DOHH2 (cell line): ENCODE measurements around the gene TP53AIP1.

Experiments
- H3F3A ChIP-seq: fragments of 200-600 bp; sonication (generic), shearing (Covaris generic); 2 replicates; pipeline ENCODE4 v1.6.0; 2016; ENCODE audit warnings: antibody characterized with exemption, mild to moderate bottlenecking; ENCODE audit not compliant: control insufficient read depth, insufficient read depth
- H3K27ac ChIP-seq: fragments of 200-600 bp; sonication (generic); 2 replicates; pipeline ENCODE4 v1.5.1; 2014; ENCODE audit warnings: low read depth, mild to moderate bottlenecking, low read length, moderate library complexity
- H3K27me3 ChIP-seq: fragments of 200-600 bp; sonication (generic); 2 replicates; pipeline ENCODE4 v1.6.1; 2014; ENCODE audit warnings: mild to moderate bottlenecking, low read length, mixed read lengths; ENCODE audit not compliant: control insufficient read depth
- H3K36me3 ChIP-seq: fragments of 200-600 bp; sonication (generic); 2 replicates; pipeline ENCODE4 v1.6.1; 2014; ENCODE audit warnings: mild to moderate bottlenecking, low read length, moderate library complexity, mixed read lengths; ENCODE audit not compliant: control insufficient read depth
- H3K4me1 ChIP-seq: fragments of 200-600 bp; sonication (generic); 2 replicates; pipeline ENCODE4 v1.6.1; 2014; ENCODE audit warnings: mild to moderate bottlenecking, low read length, mixed read lengths; ENCODE audit not compliant: control insufficient read depth
- H3K4me2 ChIP-seq: fragments of 200-600 bp; sonication (generic); 2 replicates; pipeline ENCODE4 v1.6.0; 2014; ENCODE audit warnings: mild to moderate bottlenecking, low read length, moderate library complexity
- H3K4me3 ChIP-seq: fragments of 200-600 bp; sonication (generic); 2 replicates; pipeline ENCODE4 v1.5.1; 2014; ENCODE audit warnings: mild to moderate bottlenecking, low read length, mixed read lengths
- H3K79me2 ChIP-seq: fragments of 200-600 bp; sonication (generic); 2 replicates; pipeline ENCODE4 v1.6.1; 2014; ENCODE audit warnings: mild to moderate bottlenecking, low read length, mixed read lengths; ENCODE audit not compliant: control insufficient read depth
- H3K9me2 ChIP-seq: fragments of 200-600 bp; sonication (generic); replicated peaks from 2 replicates; pipeline ENCODE4 v1.6.1; 2014; ENCODE audit warnings: mild to moderate bottlenecking, low read length, mixed read lengths; ENCODE audit not compliant: control insufficient read depth
- H3K9me3 ChIP-seq: fragments of 200-600 bp; sonication (generic); 2 replicates; pipeline ENCODE4 v1.6.1; 2014; ENCODE audit warnings: antibody characterized with exemption, low read length, mixed read lengths; ENCODE audit not compliant: control insufficient read depth, insufficient read depth
- H4K20me1 ChIP-seq: fragments of 200-600 bp; sonication (generic); 2 replicates; pipeline ENCODE4 v1.6.0; 2014; ENCODE audit warnings: low read depth, mild to moderate bottlenecking, antibody characterized with exemption, low read length, moderate library complexity; ENCODE audit not compliant: control insufficient read depth, insufficient read depth
- EZH2phosphoT487 ChIP-seq: fragments of 200-600 bp; sonication (generic); IDR thresholded peaks from 2 replicates; pipeline ENCODE4 v1.6.1; 2017; ENCODE audit warnings: borderline replicate concordance, mild to moderate bottlenecking, antibody characterized with exemption, low read length, moderate library complexity, mixed read lengths
- TF ChIP-seq, protein P1 (sequence below): fragments of 200-600 bp; sonication (generic); IDR thresholded peaks from one replicate; pipeline ENCODE4 v1.5.1; 2014; ENCODE audit warnings: antibody characterized with exemption, mild to moderate bottlenecking, low read depth, low read length; ENCODE audit not compliant: poor library complexity, severe bottlenecking

Gene TP53AIP1

DNA sequence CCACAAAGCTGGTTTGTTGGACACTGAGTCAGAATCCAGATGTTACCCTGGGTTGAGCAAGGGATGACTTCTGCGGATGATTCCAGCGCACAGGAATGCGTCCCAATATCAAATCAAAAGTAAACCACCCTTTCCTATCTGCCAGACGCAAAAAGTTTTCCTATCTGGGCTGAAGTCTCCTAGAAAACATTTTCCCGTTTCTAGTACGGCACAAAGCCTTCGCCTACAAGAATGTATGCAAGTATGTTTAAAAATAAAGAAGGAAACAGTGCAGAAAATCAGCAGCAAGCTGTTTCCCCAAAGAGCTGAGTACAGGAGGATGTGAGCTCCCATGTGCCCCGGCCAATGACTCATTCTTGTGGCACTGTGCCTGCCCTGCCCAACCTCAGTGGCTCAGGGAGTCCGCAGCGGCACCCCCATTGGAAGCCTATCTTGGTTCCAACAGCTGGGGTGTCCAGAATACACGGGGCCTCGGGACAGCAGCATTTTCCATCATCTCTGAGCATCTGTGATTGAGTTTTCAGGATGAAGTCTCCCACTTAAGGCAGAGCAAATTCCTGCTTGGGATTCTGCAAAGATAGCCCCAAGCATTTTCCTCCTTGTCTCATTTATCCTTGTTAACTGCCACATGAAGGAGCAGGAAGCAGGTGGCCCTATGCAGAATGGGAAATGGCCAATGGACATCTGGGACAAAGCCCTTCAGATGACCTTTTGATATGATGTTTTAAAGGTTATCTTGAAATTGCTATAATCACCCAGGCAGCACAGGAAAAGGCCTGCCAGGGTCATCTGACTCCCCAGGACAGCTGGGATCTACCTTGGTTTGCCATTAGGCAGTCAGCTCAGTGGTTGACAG lies 34.1 kb downstream of the TP53AIP1 start:
- H4K20me1 ChIP-seq: no peaks in the 10 kb centered on the region
- H3K9me2 ChIP-seq: no peaks in the 10 kb centered on the region
- no peak for TF ChIP-seq EZH2phosphoT487
- TF ChIP-seq, protein P1, sequence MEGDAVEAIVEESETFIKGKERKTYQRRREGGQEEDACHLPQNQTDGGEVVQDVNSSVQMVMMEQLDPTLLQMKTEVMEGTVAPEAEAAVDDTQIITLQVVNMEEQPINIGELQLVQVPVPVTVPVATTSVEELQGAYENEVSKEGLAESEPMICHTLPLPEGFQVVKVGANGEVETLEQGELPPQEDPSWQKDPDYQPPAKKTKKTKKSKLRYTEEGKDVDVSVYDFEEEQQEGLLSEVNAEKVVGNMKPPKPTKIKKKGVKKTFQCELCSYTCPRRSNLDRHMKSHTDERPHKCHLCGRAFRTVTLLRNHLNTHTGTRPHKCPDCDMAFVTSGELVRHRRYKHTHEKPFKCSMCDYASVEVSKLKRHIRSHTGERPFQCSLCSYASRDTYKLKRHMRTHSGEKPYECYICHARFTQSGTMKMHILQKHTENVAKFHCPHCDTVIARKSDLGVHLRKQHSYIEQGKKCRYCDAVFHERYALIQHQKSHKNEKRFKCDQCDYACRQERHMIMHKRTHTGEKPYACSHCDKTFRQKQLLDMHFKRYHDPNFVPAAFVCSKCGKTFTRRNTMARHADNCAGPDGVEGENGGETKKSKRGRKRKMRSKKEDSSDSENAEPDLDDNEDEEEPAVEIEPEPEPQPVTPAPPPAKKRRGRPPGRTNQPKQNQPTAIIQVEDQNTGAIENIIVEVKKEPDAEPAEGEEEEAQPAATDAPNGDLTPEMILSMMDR: no peak
- no peak overlapping the region for H3K4me2 ChIP-seq
- H3K4me3 ChIP-seq: no peak overlapping the region
- peaks cover 11% of the 10 kb centered on the region for H3K4me1 ChIP-seq
- no peak overlapping the region for H3K27ac ChIP-seq
- no peaks in the 10 kb centered on the region for H3K79me2 ChIP-seq
- H3F3A ChIP-seq: no peaks in the 10 kb centered on the region
- H3K9me3 ChIP-seq: no peaks in the 10 kb centered on the region
- H3K27me3 ChIP-seq: peaks cover 62% of the 10 kb centered on the region
- no peaks in the 10 kb centered on the region for H3K36me3 ChIP-seq

DNA sequence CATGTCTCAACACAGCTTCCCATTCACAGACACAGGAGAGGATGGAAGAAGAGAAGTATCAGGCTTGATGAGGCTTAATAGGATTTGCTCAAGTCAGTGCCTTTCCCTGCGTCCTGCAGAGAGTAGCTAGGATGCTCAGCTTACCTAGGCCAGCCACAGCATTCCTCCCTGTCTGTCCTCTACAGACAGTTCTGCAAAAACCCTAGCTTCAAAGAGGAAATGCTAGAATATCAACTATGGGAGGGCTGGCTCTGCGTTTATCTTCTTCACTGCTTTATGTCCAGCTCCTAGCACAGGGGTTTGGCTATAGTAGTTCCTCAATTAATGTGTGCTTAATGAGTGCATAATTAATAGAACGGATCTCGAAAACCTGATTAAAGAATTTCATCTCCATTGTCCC lies 35.1 kb downstream of the TP53AIP1 start:
- Histone ChIP-seq H3K27me3 (peaks cover 70% of the 10 kb centered on the region), H3F3A (no peaks in the 10 kb centered on the region), H3K9me2 (no peaks in the 10 kb centered on the region), H3K4me2 (no peak overlapping the region), H3K79me2 (no peaks in the 10 kb centered on the region), H3K27ac (no peak overlapping the region), H3K4me1 (peaks cover 11% of the 10 kb centered on the region), H4K20me1 (no peaks in the 10 kb centered on the region), H3K36me3 (no peaks in the 10 kb centered on the region), H3K4me3 (no peak overlapping the region), H3K9me3 (no peaks in the 10 kb centered on the region)
- TF ChIP-seq, protein P1: no peak
- TF ChIP-seq EZH2phosphoT487: no peak

DNA sequence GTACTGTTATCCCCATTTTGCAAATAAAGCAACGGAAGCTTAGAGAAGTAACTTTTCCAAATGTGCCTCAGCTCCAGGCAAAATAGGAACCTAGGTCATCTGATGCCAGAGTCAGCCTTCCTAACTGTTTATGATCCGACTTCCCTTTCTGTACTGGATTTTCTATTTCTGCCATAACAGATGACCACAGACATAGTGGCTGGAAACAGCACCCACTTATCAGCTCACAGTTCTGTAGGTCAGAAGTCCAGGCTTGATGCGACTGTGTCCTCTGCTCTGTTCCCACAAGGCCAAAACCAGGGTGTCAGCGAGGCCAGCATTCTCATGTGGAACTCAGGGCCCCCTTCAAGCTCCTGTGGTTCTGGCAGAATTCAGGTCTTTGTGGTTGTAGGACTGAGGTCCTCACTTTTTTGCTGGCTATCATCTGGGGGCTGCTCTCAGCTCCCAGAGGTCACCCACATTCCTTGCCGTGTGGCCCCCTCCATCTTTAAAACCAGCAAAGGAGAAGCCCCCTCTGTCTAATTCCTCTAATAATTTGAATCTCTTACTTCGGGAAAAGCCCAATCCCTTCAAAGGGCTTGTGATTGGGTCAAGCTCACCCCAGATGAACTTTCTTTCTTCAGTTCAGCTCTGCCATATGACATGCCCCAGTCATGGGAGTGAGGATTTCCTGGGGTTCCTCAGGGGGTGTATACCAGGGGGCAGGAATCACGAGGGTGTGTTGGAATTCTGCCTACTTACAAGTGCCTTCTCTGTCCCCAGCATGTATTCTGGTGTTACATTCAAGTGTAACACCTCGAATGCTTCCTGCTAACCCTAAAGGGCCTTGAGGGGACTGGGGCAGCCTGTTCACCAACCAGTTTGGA lies 36.3 kb downstream of the TP53AIP1 start:
- peaks cover 11% of the 10 kb centered on the region for H3K4me1 ChIP-seq
- H3K4me2 ChIP-seq: peak overlapping the region; percentile 78
- H3F3A ChIP-seq: no peaks in the 10 kb centered on the region
- no peaks in the 10 kb centered on the region for H3K36me3 ChIP-seq
- H3K9me3 ChIP-seq: no peaks in the 10 kb centered on the region
- H3K79me2 ChIP-seq: no peaks in the 10 kb centered on the region
- H3K9me2 ChIP-seq: no peaks in the 10 kb centered on the region
- H3K27ac ChIP-seq: no peak overlapping the region
- H3K27me3 ChIP-seq: peaks cover 70% of the 10 kb centered on the region
- peak overlapping the region; percentile 73 for H3K4me3 ChIP-seq
- H4K20me1 ChIP-seq: no peaks in the 10 kb centered on the region
- TF ChIP-seq EZH2phosphoT487: no peak
- TF ChIP-seq, protein P1: peak; percentile 16
